MM.1S (cell line): ENCODE results near the gene F13A1.

Experiments used
- EZH2 ChIP-seq: fragments of 300-600 bp; sonication (generic); optimal IDR thresholded peaks from 2 replicates; pipeline ENCODE3; 2017; ENCODE audit warnings: low read depth, mild to moderate bottlenecking, antibody characterized with exemption, low read length, mixed read lengths
- EZH2phosphoT487 ChIP-seq: fragments of 300-600 bp; sonication (generic); IDR thresholded peaks from 2 replicates; pipeline ENCODE4 v1.6.1; 2018; ENCODE audit warnings: antibody characterized with exemption, low read length
- TF ChIP-seq, protein P1 (sequence below): fragments of 300-600 bp; sonication (generic); IDR thresholded peaks from 2 replicates; pipeline ENCODE4 v1.5.1; 2016; ENCODE audit warnings: antibody characterized with exemption, low read length, mixed read lengths

DNA sequence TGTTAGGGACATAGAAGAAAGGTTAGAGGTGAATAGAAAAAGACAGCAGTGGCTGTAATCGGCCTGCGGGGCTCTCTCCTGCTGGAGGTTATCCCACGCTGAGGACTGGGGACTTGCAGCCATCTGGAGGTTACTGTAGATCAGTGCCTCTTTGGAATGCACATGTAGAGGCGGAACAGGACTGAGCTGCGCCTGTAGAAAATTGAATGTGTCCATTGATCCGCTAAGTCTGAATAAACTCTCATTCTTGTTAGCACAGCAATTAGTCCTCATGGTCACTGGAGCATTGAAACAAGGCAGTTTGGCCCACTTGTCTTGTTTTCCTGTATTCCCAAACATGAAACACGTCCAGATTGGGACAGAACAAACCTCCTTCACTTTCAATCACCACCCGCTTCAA, 46.3 kb upstream of the F13A1 start:
- TF ChIP-seq, protein P1, sequence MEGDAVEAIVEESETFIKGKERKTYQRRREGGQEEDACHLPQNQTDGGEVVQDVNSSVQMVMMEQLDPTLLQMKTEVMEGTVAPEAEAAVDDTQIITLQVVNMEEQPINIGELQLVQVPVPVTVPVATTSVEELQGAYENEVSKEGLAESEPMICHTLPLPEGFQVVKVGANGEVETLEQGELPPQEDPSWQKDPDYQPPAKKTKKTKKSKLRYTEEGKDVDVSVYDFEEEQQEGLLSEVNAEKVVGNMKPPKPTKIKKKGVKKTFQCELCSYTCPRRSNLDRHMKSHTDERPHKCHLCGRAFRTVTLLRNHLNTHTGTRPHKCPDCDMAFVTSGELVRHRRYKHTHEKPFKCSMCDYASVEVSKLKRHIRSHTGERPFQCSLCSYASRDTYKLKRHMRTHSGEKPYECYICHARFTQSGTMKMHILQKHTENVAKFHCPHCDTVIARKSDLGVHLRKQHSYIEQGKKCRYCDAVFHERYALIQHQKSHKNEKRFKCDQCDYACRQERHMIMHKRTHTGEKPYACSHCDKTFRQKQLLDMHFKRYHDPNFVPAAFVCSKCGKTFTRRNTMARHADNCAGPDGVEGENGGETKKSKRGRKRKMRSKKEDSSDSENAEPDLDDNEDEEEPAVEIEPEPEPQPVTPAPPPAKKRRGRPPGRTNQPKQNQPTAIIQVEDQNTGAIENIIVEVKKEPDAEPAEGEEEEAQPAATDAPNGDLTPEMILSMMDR: no peak
- TF ChIP-seq EZH2 (no peak), EZH2phosphoT487 (no peak)
